Left lung (tissue), 10 donors: ENCODE measurements around the gene NRAP. TPM values are rescaled to one million over a fixed set of nuclear protein-coding genes. Genes with fewer than 3 reads are reported as not detected.

Experiments
- ATAC-seq: fragments of 200-7000 bp; cut with Tn5 transposase; one replicate; pipeline ENCODE4 v1.9.1; 2020; ENCODE audit warnings: moderate library complexity
- DNase-seq, 4 donors: peaks; one replicate each; pipeline ENCODE4 v3.0.0-alpha.2; 2013 to 2020
- H3K27ac ChIP-seq, 2 donors: fragments of 200-600 bp; sonication (generic) in 1 of 2; one replicate each; pipeline versions ENCODE4 v1.5.0 to v1.8.0; 2020 to 2021
- H3K27me3 ChIP-seq, 2 donors: fragments of 200-600 bp; sonication (generic) in 1 of 2; one replicate each; pipeline versions ENCODE4 v1.5.0 to v1.8.0; 2020 to 2021
- H3K36me3 ChIP-seq, 2 donors: fragments of 200-600 bp; sonication (generic) in 1 of 2; one replicate each; pipeline versions ENCODE4 v1.5.0 to v1.8.0; 2020 to 2021
- H3K4me1 ChIP-seq, 2 donors: fragments of 200-600 bp; one replicate each; pipeline ENCODE4 v1.8.0; 2021
- H3K4me3 ChIP-seq, 2 donors: fragments of 200-600 bp; sonication (generic) in 1 of 2; one replicate each; pipeline versions ENCODE4 v1.5.0 to v1.8.0; 2020 to 2021; ENCODE audit warnings: mild to moderate bottlenecking in 1 of 2
- H3K9me3 ChIP-seq, 2 donors: fragments of 200-600 bp; sonication (generic) in 1 of 2; one replicate each; pipeline versions ENCODE4 v1.5.0 to v1.8.0; 2020 to 2021
- intact Hi-C, 2 donors: fragments of 100-400 bp; cut with DNase I; formaldehyde crosslinking; loops; one replicate each; pipeline versions ENCODE4 v1.11.2 to v1.14.2; 2022
- polyA plus RNA-seq, 6 donors: library from polyadenylated mRNA; unstranded; fragments of 120-200 nt; gene quantifications; one replicate each; pipeline ENCODE4 v1.2.1, GENCODE V29; 2013; ENCODE audit not compliant: insufficient read length in 6 of 6
- total RNA-seq, 2 donors: library from RNA; stranded (reverse); fragmentation: NEBNext Ultra II Directional; extraction: Animal tissue kit (Norgen Biotek cat#: 25700); gene quantifications; one replicate each; pipeline ENCODE4 v1.2.1, GENCODE V29; 2021
- TF ChIP-seq, protein P1 (sequence below), 2 donors: fragments of 200-600 bp; sonication (generic) in 1 of 2; IDR thresholded peaks; one replicate each; pipeline versions ENCODE4 v1.5.0 to v1.8.0; 2021; ENCODE audit warnings: antibody characterized with exemption in 2 of 2
- donor health status: DM: no; HTN: yes; CAD: no.
- donor health status: DM: no; HTN: no; CAD: no.

The NRAP gene
- total and polyA plus RNA-seq, 8 donors = 0.03 to 0.26 (median 0.07) TPM; not detected in 4

DNA sequence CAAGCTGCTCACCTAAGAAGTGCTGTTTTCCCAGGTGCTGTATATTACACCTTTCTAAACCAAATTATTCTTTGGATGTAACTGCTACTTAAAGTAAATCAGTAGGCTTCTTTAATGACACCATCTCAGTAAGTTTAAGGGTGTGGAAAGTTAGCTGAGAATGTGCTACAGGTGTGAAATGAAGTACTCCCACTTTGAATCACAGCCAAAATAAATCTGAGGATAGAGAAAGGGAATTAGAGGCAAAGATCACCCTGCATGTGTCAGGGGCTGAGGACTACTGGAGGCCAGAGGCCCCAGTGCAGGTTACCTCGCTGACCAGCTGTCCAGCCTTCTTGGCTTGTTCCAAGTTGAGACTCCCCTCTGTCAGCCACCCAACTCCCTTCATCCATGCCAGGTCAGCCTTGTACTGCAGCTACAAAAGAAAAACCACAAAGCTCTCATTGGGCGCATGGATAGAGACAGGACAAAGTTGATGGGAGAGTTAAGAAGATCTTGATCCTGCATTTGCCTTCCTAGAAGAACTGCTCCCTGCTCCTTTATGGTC, 35.2 kb downstream of the NRAP start:
- H3K36me3 ChIP-seq = no peaks in the 10 kb centered on the region
- H3K4me3 ChIP-seq = no peak overlapping the region
- intact Hi-C loops = no loop called here
- TF ChIP-seq, protein P1, sequence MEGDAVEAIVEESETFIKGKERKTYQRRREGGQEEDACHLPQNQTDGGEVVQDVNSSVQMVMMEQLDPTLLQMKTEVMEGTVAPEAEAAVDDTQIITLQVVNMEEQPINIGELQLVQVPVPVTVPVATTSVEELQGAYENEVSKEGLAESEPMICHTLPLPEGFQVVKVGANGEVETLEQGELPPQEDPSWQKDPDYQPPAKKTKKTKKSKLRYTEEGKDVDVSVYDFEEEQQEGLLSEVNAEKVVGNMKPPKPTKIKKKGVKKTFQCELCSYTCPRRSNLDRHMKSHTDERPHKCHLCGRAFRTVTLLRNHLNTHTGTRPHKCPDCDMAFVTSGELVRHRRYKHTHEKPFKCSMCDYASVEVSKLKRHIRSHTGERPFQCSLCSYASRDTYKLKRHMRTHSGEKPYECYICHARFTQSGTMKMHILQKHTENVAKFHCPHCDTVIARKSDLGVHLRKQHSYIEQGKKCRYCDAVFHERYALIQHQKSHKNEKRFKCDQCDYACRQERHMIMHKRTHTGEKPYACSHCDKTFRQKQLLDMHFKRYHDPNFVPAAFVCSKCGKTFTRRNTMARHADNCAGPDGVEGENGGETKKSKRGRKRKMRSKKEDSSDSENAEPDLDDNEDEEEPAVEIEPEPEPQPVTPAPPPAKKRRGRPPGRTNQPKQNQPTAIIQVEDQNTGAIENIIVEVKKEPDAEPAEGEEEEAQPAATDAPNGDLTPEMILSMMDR (IDR thresholded peaks at IDR 0.05) = no peak
- no peaks in the 10 kb centered on the region for H3K27me3 ChIP-seq
- ATAC-seq (no peak), DNase-seq (no peak)
- no peaks in the 10 kb centered on the region for H3K9me3 ChIP-seq
- H3K27ac ChIP-seq = no peak overlapping the region
- H3K4me1 ChIP-seq = no peaks in the 10 kb centered on the region

- no peak for DNase-seq
- ATAC-seq = no peak
- Histone ChIP-seq H3K4me1 (no peaks in the 10 kb centered on the region), H3K4me3 (no peak overlapping the region), H3K27ac (no peak overlapping the region), H3K27me3 (no peaks in the 10 kb centered on the region), H3K9me3 (no peaks in the 10 kb centered on the region), H3K36me3 (no peaks in the 10 kb centered on the region)
- intact Hi-C loops = no loop called here
- TF ChIP-seq, protein P1 (IDR thresholded peaks at IDR 0.05) = no peak
Measured at GRCh38 chr10:113627836-113628235, 36.0 kb downstream of the NRAP start.

DNA sequence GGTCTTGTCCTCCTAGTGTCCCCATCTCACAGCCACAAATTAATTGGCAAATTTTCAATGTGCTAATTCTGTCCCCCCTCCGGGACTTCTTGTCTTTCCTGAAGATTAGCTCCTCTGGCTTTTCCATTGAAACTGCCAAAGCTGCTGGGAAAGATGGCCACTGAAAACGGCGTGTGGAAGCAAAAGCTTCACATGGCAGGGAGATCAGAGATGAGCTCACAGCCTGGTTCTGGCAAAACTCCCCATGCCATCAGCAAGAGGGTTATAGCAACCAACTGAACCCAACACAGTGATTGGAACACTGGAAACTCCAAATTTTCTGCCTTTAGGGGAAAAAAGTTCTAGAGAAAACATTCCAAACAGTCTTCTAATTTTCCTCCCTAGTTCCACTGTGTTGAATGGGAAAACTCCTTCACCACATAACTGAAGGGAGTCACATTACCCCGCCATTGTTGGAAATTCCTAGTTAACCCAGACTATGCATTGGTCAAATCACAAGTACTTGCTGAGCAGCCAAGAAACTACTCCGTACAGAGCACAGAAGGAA, 37.0 kb downstream of the NRAP start:
- intact Hi-C loops = no loop called here
- no peak overlapping the region for H3K4me3 ChIP-seq
- H3K4me1 ChIP-seq = no peaks in the 10 kb centered on the region
- no peaks in the 10 kb centered on the region for H3K9me3 ChIP-seq
- DNase-seq = no peak
- peak; percentile 42 for ATAC-seq
- H3K36me3 ChIP-seq = no peaks in the 10 kb centered on the region
- TF ChIP-seq, protein P1 (IDR thresholded peaks at IDR 0.05) = no peak
- H3K27ac ChIP-seq = no peak overlapping the region
- H3K27me3 ChIP-seq = peaks cover 0 to 3% of the 10 kb centered on the region in 2 donors

DNA sequence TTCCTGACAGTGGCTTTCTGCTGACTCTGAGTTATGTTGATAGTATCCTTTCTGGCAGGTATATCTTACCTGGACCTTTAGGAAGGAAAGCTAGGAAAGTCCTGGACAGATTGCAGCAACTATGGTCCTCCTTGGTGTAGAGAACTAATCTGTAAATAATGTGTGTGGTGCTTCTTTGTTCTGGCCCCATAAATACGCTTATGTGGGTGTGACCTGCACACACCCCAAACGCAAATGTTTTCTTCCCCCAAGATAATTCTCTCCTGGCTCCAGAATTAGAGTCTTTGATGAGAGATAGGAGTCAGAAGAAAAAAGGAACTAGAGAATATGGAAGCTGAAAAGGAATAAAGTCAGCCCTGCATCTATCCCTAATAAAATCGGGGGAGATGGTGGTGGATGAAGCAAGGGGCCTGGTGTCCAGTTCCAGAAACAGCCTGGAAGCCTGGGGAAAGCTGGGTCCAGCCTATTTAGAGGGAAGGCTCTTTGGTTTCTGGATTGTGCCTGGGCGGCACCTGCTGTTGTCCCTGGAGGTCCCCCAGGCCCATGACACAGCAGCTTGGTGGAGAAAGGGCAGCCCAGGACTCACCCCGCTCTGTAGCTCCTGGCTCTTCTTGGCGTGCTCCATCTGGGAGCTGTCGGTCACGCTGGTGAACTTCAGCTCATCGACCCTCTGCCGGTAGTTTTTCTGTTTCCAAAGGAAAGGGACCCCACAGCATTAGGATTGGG, 38.2 kb downstream of the NRAP start:
- Histone ChIP-seq H3K27ac (no peak overlapping the region), H3K4me1 (no peaks in the 10 kb centered on the region), H3K4me3 (no peak overlapping the region), H3K36me3 (no peaks in the 10 kb centered on the region), H3K27me3 (peaks cover 0 to 14% of the 10 kb centered on the region in 2 donors), H3K9me3 (no peaks in the 10 kb centered on the region)
- DNase-seq = no peak
- intact Hi-C loops = no loop called here
- TF ChIP-seq, protein P1 (IDR thresholded peaks at IDR 0.05) = no peak
- no peak for ATAC-seq

- no peak overlapping the region for H3K27ac ChIP-seq
- intact Hi-C loops = no loop called here
- TF ChIP-seq, protein P1 (IDR thresholded peaks at IDR 0.05) = no peak
- no peaks in the 10 kb centered on the region for H3K9me3 ChIP-seq
- H3K27me3 ChIP-seq = peaks cover 0 to 42% of the 10 kb centered on the region in 2 donors
- no peaks in the 10 kb centered on the region for H3K4me1 ChIP-seq
- DNase-seq = peak in 2 of 4 donors; percentile 37 to 39
- no peaks in the 10 kb centered on the region for H3K36me3 ChIP-seq
- no peak for ATAC-seq
- no peak overlapping the region for H3K4me3 ChIP-seq
Measured at GRCh38 chr10:113622831-113623230, 41.0 kb downstream of the NRAP start.
